Gastrocnemius medialis (tissue), 4 donors: Measurements from ENCODE around the gene FICD.

ENCODE experiments used
- CTCF ChIP-seq, 5 experiments: fragments of 450-650 bp in 3 of 5; fragments of 200-600 bp in 2 of 5; sonication (generic) in 2 of 5; IDR thresholded peaks in 4 of 5; conservative IDR thresholded peaks in 1 of 5; 1 replicate in 4 of 5; 2 replicates in 1 of 5; pipeline ENCODE4 v1.5.1; 2016 to 2019; ENCODE audit warnings: antibody characterized with exemption in 5 of 5, mild to moderate bottlenecking in 3 of 5, moderate library complexity in 3 of 5
- POLR2A ChIP-seq, 2 donors: fragments of 450-650 bp; IDR thresholded peaks; one replicate each; pipeline ENCODE4 v1.6.1; 2017; ENCODE audit warnings: antibody characterized with exemption in 2 of 2, mild to moderate bottlenecking in 2 of 2, moderate library complexity in 2 of 2

DNA sequence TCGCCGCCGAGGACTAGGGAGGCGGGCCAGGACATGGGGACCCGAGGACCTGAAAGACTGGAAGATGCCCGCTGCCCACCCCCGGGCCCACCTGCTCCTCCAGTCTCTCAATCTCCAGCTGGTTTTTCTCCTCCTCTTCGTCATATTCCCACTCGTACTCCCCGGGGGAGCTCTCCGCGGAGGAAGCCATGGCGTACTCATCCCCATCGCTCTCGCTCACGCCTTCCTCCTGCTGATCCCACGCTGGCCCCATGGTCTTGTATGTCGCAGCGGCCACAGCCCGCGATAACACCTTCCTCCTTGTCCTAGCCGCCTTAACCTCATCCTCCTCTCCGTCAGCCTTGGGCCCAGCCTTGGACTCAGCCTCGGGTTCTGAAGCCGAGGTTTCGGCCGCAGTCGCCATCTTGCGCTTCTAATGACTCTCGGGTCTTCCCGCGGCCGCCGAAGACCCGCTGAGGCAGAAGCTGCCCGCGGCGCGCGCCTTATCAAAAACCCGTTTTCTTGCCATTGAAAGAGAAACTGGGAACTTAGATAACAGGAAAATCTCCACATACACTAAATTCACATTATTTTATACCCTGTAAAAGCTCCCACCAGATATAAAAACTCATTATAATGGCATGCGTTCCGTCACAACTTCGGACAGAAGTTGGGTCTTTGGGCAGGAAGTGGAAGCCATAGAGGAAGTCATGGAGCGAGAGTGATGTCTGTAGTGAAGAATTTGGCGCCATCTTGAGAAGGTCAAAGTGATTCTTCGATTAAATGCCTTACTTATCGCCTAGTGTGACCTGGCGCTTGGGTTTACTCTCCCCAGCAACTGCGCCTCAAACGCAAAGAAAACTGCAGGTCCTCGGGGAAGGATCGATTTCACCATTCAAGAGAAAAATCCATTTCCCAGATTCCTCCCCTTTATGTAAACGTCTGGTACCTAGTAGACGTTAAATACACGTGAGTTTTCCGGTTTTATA is 46.0 kb downstream of the FICD start, which contains the start of gene SART3:
- no peak for TF ChIP-seq CTCF (IDR thresholded peaks at IDR 0.05 in 4 of 5, conservative IDR thresholded peaks at IDR 0.05 in 1 of 5)
- peak in 1 of 2 donors; percentile 69 for TF ChIP-seq POLR2A (IDR thresholded peaks at IDR 0.05)
